A673 (cell line): Measurements from ENCODE around the gene PLA2G6. TPM values are rescaled to one million over a fixed set of nuclear protein-coding genes. Genes with fewer than 3 reads are reported as not detected.

Experiments used
- BruUV-seq: library from RNA; stranded (reverse); fragments of 400-500 nt; replicated peaks from 2 replicates; lab custom pipeline; 2021; lab: Mats Ljungman, UMichigan
- CTCF ChIA-PET: fragments of 300-600 bp; sonication (Branson Sonifier 250); formaldehyde crosslinking; loops from one replicate; lab custom pipeline; 2022; ENCODE audit warnings: antibody characterized with exemption; lab: Charles Lee
- POLR2A ChIA-PET: fragments of 300-600 bp; sonication (Branson Sonifier 250); formaldehyde crosslinking; loops from one replicate; lab custom pipeline; 2022; ENCODE audit warnings: antibody characterized with exemption; ENCODE audit not compliant: low non-redundant PET; lab: Charles Lee
- DNase-seq: peaks from one replicate; pipeline ENCODE4 v3.0.0-alpha.2; 2015; ENCODE audit warnings: low spot score
- H3K27ac ChIP-seq: fragments of 200-600 bp; sonication (generic); 2 replicates; pipeline ENCODE4 v1.5.1; 2016; ENCODE audit warnings: mixed run types, low read depth, mild to moderate bottlenecking, mixed read lengths, antibody characterized with exemption, low read length; ENCODE audit not compliant: poor library complexity, severe bottlenecking
- H3K27me3 ChIP-seq: fragments of 200-600 bp; sonication (generic); replicated peaks from 2 replicates; pipeline ENCODE4 v1.6.1; 2017; ENCODE audit warnings: mixed run types, low read depth, mild to moderate bottlenecking, mixed read lengths, antibody characterized with exemption, low read length; ENCODE audit not compliant: insufficient read depth, poor library complexity
- H3K36me3 ChIP-seq: fragments of 200-600 bp; sonication (generic); 2 replicates; pipeline ENCODE4 v1.6.1; 2016; ENCODE audit warnings: mixed run types, mild to moderate bottlenecking, mixed read lengths, antibody characterized with exemption, low read length; ENCODE audit not compliant: insufficient read depth, poor library complexity, severe bottlenecking
- H3K4me1 ChIP-seq: fragments of 200-600 bp; sonication (generic); 2 replicates; pipeline ENCODE4 v1.6.1; 2017; ENCODE audit warnings: mixed run types, mild to moderate bottlenecking, mixed read lengths, antibody characterized with exemption, low read length; ENCODE audit not compliant: insufficient read depth, poor library complexity, severe bottlenecking
- H3K4me3 ChIP-seq: fragments of 200-600 bp; sonication (generic); 2 replicates; pipeline ENCODE4 v1.5.1; 2016; ENCODE audit warnings: low read depth, mixed run types, mild to moderate bottlenecking, mixed read lengths, low read length; ENCODE audit not compliant: poor library complexity, severe bottlenecking
- H3K9me3 ChIP-seq: fragments of 200-600 bp; sonication (generic); 2 replicates; pipeline ENCODE4 v1.6.1; 2016; ENCODE audit warnings: mixed run types, low read depth, mild to moderate bottlenecking, mixed read lengths, antibody characterized with exemption, low read length; ENCODE audit not compliant: poor library complexity, severe bottlenecking
- CTCF ChIP-seq: fragments of 300-800, 200-600 bp; sonication (generic); conservative IDR thresholded peaks from 2 replicates; pipeline ENCODE4 v1.5.1; 2017; ENCODE audit warnings: low read depth, mild to moderate bottlenecking, antibody characterized with exemption, low read length, moderate library complexity, mixed read lengths
- EZH2 ChIP-seq: fragments of 200-600 bp; sonication (generic); IDR thresholded peaks from 2 replicates; pipeline ENCODE4 v1.6.1; 2017; ENCODE audit warnings: borderline replicate concordance, low read depth, mild to moderate bottlenecking, mixed read lengths, antibody characterized with exemption, low read length; ENCODE audit not compliant: poor library complexity, severe bottlenecking
- intact Hi-C: fragments of 100-400 bp; cut with micrococcal nuclease; formaldehyde crosslinking; loops from one replicate; pipeline ENCODE4 v1.10.0; 2022; ENCODE audit not compliant: unreplicated experiment
- total RNA-seq: library from RNA; stranded (reverse); gene quantifications from 2 replicates; pipeline ENCODE4 v1.2.3, GENCODE V29; 2021

Gene PLA2G6
- total RNA-seq, 1 experiment from 2014 or later = 31.8 TPM

DNA sequence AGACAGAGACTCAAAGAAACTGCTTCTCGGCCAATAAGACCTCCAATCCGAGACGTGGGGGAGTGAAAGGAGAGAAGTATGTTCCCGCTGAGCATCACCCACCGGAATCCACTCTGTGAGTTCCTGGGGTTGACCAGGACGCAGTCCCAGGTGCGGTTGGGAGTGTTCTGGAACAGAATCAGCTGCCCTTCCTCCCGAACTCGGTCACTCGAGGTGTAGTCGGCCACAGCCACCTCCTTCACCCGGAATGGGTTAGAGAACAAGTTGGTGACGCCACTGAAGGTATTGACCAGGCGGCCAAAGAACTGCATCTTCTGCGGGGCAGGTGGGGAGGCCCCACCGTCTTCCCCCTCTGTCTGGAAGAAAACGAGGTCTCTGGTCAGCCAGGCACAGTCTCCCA, 12.5 kb downstream of the PLA2G6 start:
- TF ChIP-seq CTCF (no peak), EZH2 (no peak)
- intact Hi-C loops = no loop called here
- H3K27me3 ChIP-seq = no peaks in the 10 kb centered on the region
- H3K36me3 ChIP-seq = peaks cover 12% of the 10 kb centered on the region
- DNase-seq = no peak
- ChIA-PET CTCF (no interaction called here), POLR2A (no interaction called here)
- H3K4me1 ChIP-seq = peaks cover 7% of the 10 kb centered on the region
- H3K4me3 ChIP-seq = no peak overlapping the region
- no peak overlapping the region for H3K27ac ChIP-seq
- BruUV-seq = no TSS peak
- H3K9me3 ChIP-seq = no peaks in the 10 kb centered on the region

DNA sequence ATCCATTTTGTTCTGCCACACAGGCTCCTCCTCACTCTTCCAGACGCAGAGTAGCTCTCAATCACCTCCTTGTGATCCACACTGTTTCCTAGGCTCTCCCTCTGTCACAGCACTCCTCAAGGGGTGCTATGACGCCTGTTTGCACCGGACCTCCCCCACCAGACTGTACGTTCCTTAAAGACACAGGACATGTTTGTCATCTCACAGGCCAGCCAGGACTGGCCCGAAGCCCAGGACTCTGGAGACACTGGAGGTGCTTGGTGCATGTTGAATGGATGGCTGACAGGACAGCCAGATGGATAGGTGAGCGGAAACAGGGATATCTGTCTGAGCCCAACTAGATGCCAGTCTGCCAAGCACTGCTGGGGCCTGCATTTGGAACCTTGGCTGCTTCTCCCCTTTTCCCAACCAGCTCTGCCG, 13.6 kb downstream of the PLA2G6 start:
- Histone ChIP-seq H3K4me1 (peaks cover 7% of the 10 kb centered on the region), H3K36me3 (peaks cover 12% of the 10 kb centered on the region), H3K9me3 (no peaks in the 10 kb centered on the region), H3K27me3 (no peaks in the 10 kb centered on the region), H3K27ac (no peak overlapping the region), H3K4me3 (no peak overlapping the region)
- no TSS peak for BruUV-seq
- no peak for TF ChIP-seq EZH2
- TF ChIP-seq CTCF = no peak
- DNase-seq = no peak
- ChIA-PET POLR2A (no interaction called here), CTCF (no interaction called here)
- intact Hi-C loops = no loop called here

DNA sequence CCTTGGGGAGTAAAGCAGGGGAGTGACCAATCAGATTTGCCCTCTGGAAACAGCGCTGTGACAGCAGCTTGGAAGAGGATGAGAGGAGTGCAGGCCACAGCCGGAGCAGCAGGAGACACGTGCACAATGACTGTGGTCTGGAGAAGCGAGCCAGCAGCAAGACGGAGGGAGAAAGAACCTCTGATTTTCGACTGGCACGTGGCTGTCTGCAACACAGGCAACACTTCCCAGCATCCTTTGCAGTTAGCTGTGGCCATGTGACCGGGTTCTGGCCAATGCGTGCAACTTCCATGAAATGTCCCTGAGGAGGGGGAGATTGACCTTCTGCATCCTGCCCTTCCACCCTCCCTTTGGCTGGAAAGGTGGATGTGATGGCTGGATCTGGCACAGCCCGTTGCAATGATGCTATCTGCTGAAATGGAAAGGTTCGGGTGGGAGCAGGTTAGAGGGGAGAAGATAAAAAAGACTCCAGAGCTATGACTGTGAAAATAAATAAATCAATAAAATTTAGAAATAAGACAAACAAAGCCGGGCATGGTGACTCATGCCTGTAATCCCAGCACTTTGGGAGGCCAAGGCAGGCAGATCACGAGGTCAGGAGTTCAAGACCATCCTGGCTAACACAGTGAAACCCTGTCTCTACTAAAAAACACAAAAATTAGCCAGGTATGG, 15.6 kb downstream of the PLA2G6 start:
- Histone ChIP-seq H3K27me3 (no peaks in the 10 kb centered on the region), H3K9me3 (no peaks in the 10 kb centered on the region), H3K36me3 (peaks cover 12% of the 10 kb centered on the region), H3K4me1 (peaks cover 7% of the 10 kb centered on the region), H3K27ac (no peak overlapping the region), H3K4me3 (no peak overlapping the region)
- TF ChIP-seq EZH2 = no peak
- TF ChIP-seq CTCF = no peak
- POLR2A ChIA-PET = no interaction called here
- no peak for DNase-seq
- CTCF ChIA-PET = no interaction called here
- intact Hi-C loops = no loop called here
- BruUV-seq = no TSS peak
